HG02678 (cell line): ENCODE measurements around the gene TMEM59L.

ENCODE experiments used
- ATAC-seq: cut with Tn5 transposase; IDR thresholded peaks from one replicate; pipeline ENCODE4 v1.9.1; 2021; ENCODE audit warnings: mild to moderate bottlenecking, moderate library complexity; ENCODE audit not compliant: unreplicated experiment

TMEM59L gene

DNA sequence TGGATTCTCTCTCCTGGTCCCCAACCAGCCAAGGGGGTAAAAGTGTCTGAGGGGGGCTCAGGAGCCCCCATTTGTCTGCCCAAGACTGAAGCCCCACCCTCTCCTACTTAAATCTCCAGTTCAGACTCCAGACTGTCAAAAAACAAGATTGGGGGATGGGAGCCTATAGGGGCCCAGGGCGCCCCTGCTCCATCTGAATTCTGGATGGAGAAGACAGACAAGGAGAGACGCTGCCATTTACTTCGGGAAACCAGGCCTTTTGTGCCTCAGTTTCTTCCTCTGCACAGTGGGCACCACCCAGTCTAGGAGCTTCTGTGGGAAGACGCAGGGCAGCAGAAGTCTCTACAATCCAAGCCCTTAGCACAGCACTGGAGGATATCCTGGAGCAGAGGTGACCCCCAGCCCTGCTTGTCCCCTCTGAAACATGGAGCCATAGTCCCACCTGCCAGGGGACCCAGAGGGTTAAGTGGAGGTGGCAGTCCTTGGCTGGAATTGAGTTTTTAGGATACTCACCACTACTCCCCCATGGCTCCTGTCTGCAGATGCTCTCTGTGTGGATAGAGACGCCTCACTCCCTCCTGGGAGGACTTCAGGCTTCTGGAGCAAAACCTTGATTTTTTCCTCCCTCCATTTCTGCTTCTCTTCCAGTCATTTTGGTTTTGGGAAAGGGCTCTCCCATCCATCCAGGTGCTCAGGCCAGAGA, 4.4 kb upstream of the TMEM59L start:
- ATAC-seq = no peak

DNA sequence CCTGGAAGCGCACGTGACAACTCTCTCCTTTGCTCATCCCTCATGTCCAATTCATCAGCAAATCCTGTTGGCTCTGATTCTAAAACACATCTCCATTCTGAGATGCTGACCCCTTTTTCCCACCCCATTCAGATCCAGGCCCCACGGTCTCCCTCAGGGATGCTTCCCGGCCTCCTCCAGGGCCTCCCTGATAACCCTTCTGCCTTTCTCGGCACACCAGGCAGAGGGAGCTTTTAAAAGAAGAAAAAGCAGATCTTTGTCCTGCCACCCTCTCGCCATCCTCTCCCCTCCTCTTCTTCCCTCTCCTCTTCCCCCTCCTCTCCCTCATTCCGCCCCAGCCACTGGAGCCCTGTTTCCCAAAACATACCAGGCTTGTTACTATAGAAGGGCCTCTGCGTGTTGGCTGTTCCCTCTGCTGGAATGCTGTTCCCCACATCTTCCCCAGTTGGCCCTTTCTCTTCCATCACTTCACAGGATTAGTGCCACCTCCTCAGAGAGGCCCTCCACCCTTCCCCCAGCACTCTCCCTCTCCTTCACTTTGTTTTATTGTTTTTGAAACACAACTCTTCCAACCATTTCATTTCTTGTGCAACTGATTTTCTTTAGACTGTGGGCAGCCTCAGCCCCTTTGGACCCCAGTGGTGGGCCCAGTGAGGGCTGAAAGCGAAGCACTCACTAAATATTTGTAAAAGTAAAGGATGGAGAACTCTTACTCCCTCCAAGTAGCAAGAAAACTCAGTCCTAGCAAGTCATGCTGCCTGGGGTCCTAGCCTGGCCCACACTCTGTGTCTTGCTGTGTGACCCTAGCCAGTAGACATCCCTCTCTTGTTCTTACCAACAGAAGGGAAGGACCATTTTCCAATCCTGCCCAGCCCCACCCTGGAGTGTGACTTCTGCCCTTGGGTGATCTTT, 3.6 kb upstream of the TMEM59L start:
- ATAC-seq = no peak

DNA sequence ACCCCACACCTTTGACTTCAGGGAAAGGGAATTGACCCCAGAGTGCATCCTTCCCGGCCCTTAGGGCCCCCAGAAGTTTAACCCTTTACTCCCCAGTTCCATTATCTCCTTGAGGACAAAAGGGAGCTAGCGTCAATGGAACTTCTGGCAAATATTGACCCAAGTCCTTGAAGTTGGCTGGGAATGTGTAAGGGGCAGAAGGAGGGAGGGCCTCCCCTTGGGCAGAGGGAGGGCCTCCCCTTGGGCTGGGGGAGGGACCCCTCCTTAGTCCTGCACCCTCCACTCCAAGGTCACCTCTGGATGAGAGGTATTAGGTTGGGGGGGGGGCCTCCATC, 3.0 kb upstream of the TMEM59L start:
- no peak for ATAC-seq

DNA sequence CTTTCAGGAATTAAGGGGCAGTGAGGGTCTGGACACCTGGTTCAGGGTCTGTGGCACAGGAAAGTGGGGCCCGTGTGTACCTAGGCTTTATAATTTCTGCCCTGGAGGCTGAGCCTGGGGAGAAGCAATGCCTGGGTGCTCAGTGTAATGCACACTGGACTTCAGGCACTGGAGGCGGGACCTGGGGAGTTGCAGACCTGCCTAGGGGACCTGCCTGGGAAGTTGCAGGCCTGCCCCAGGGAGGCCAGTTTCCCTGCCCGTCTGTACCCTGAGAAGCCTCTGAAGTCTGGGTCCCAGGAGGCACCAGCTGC, 2.5 kb upstream of the TMEM59L start:
- no peak for ATAC-seq

DNA sequence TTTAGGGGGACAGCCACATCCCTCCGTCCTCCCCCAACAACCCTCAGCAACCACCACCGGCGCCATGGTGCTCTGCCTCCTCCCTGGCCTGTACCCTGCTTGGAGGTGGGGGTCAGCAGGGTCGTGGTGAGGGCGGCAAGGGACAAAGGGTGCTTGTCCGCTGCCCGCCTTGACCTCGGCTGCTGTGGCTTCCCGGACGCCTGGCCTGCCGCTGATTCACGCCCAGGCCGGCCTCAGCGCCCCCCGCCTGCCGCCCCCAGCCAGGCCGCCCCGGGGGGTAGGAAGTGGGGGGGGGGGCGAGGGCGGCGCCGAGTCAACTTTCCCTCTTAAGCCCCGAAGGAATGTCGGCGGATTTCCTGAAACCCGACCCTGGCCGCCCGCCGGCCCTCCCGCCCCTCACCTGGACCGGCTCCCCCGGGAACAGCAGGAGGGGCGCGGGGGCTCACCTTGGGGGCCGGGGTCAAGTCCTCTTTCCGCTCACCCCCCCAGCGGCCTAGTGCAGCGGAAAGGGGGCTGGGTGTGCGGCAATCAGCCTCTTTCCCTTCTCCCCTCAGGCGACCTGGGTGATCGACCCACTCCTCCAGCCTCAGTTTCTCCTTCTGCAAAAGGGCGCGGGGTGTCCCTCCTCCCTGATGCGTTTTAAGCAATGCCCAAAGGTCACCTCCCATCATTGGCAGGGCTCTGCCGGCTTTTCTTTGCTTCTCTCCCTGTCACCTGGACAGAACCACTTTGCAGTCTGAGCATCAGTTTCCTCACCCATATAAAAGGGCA, 1.9 kb upstream of the TMEM59L start:
- ATAC-seq = no peak

DNA sequence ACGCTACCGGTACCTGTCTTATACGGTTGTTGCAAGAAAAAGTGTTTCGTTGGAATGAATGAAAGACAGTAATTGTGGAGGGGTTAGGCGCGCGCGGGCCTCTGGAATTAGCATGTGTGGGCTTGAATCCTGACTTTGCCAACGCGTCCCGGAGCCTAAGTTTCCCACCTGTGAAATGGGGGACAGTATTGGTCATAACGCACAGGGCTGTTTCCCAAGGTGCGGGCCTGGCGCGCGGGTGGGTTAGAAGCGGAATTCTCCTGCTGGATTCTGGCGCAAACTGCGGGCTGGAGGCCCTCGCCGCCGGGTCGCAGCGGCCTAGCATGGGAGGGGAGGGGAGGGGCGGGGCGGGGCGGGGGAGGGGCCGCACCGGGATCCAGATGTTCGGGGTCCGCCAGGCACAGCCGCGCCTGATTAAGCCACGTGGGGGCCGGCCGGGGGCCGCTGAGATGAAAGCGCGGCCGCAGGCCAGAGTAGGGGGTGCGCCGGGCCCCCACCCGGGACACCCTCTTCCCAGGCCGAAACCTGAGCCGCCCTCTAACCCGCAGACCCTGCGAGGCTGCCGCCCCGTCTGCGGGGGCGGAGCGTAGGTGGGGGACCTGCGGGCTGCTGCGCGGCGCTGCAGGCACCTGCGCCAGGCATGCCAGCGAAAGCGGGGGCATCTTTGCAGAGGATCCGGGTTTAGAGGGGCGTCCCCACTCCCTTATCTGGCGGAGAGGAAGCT, 1.2 kb upstream of the TMEM59L start:
- no peak for ATAC-seq

DNA sequence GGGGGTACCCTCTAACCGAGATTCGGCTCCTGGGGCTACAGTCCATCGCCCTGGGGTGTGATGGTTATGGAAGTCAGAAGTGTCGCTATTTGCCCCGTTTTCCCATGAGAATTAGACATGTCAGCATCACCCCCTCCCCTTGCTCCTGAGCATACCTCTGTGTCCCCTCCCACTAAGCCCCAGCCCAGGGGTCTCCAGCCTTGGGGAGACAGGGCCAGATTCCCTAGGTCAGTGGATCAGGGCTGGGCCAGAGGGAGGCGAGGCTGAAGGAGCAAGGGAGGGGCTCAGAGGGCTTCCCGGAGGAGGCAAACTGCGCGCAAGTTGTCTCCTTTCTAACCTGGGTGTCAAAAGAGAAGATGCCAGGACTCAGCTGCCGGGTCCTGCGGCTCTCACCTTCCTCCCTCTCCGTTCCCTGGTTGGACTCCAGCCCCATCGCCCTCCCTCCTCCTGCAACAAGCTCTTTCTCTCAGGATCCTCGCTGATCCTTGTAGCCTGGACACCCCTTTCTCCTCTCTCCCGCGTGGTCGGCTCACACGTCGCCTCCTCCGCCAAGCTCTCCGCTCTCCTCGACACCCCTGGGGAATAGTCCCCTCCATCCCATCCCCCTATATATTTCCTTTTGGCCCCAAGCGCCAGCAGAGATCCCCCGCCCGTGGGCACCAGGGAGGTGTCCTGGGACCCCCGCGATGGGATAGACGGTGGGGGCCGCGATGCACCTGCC, 459 bp upstream of the TMEM59L start:
- ATAC-seq = no peak

DNA sequence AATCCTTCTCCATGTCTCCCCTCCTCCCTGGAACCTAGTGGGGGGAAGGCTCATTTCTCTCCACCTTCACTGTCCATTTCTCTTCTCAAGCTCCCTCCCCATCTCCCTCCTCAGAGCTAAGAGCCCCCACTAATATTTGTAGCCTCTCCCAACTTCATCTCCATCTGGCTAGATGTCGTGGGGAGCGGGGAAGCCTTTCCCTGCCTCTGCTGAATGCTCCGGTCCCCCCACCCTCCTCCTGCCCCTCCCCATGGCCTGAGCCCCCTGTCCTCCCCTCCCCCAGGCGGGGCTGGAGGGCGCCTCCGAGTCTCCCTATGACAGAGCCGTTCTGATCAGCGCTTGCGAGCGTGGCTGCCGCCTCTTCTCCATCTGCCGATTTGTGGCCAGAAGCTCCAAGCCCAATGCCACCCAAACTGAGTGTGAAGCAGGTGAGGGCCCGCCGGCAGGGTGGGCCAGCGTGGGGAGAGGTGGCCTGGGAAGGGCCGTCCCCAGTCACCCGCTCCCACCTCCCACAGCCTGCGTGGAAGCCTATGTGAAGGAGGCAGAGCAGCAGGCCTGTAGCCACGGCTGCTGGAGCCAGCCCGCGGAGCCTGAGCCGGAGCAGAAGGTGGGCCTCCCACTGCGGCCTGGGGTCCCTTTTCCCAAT, 1.0 kb downstream of the TMEM59L start:
- ATAC-seq = no peak

DNA sequence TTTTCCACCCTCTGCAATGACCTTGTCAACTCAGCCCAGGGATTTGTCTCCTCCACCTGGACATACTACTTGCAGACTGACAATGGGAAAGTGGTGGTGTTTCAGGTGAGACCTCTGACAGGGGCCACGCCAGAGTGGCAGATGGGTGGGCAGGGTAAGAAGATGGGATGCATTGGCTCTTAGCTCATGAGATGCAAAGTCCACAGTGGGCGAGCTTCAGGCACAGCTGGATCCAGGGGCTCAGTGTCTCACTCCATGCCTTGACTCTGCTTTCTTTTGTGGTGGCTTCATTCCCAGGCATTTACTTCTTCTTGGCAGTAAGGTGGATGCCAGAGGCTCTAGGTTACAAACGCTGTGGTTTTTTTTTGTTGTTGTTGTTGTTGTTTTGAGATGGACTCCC, 3.4 kb downstream of the TMEM59L start:
- no peak for ATAC-seq

DNA sequence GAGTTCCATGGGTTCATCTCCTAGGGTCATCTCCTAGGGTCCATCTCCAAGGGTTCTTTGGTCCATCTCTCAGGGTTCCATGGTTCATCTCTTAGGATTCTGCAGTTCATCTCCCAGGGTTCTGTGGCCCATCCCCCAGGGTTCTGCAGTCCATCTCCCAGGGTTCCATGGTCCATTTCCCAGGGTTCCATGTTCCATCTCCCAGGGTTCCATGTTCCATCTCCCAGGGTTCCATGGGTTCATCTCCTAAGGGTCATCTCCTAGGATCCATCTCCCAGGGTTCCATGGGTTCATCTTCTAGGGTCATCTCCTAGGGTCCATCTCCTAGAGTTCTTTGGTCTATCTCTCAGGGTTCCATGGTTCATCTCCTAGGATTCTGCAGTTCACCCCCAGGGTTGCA, 4.9 kb downstream of the TMEM59L start:
- ATAC-seq = no peak

DNA sequence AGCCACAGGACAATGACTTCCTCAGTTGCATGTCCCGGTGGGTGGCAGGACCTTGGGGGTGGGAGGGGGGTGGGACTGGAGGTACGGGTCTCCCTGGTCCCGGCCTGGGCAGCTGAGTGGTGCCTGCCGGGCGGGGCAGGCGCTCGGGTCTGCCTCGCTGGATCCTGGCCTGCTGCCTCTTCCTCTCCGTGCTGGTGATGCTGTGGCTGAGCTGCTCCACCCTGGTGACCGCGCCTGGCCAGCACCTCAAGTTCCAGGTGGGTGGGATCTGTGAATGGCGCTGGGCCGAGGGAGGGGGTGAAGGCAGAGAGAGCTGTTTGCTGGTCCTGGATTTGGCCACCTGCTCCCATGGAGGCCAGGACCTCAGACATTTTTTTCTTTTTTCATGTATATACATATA, 5.6 kb downstream of the TMEM59L start:
- ATAC-seq = no peak

DNA sequence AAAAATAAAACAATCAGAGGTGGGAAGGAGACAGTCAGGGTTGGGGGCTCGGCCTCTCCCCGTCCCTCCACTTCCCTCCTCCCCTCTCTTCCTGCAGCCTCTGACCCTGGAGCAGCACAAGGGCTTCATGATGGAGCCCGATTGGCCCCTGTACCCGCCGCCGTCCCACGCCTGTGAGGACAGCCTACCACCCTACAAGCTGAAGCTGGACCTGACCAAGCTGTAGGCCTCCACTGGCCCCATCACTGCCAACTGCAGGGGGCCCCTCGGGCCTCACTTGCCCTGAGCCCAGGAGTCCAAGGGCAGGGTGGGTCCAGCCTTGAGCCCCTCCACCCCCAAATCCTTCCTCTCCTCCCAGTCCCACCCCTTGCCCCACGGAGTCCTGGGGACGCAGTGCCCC, 7.6 kb downstream of the TMEM59L start:
- ATAC-seq = no peak

DNA sequence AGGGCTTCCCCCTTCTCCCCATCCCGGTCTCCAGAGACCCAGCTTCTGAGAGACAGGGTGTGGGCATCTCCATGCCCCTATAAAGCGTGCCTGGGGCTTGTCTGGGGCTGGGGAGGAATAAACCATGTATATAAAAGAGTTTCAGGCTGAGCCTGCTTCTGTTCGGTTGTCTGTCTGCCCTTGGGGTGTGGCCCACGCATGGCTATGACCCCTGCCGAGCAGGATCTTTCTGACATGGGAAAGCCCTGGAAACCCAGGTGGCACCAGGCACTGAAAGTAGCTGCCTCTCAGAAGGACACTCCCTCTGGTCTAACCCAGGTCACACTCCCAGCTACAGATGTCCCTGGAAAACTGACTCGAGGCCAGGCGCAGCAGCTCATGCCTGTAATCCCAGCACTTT, 8.2 kb downstream of the TMEM59L start:
- ATAC-seq = no peak

DNA sequence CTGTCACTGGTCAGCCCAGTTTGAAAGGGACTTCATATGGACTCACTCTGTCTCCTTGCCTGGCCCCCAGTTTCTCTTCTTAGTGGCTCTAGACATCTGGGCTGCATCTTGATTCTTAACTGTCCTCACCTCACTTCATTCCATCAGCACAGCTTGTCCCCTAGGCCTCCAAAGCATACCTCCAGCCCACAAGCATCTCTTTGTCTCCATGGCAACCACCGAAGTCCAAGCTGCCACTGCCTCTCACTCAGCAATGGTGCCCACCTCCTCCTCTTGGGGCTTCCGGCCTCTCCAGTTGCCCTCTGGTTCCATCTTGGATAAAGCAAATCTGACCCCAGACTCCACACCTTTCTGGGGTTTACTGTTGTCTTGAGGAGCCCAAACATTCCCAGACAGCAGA, 14.2 kb downstream of the TMEM59L start:
- no peak for ATAC-seq

DNA sequence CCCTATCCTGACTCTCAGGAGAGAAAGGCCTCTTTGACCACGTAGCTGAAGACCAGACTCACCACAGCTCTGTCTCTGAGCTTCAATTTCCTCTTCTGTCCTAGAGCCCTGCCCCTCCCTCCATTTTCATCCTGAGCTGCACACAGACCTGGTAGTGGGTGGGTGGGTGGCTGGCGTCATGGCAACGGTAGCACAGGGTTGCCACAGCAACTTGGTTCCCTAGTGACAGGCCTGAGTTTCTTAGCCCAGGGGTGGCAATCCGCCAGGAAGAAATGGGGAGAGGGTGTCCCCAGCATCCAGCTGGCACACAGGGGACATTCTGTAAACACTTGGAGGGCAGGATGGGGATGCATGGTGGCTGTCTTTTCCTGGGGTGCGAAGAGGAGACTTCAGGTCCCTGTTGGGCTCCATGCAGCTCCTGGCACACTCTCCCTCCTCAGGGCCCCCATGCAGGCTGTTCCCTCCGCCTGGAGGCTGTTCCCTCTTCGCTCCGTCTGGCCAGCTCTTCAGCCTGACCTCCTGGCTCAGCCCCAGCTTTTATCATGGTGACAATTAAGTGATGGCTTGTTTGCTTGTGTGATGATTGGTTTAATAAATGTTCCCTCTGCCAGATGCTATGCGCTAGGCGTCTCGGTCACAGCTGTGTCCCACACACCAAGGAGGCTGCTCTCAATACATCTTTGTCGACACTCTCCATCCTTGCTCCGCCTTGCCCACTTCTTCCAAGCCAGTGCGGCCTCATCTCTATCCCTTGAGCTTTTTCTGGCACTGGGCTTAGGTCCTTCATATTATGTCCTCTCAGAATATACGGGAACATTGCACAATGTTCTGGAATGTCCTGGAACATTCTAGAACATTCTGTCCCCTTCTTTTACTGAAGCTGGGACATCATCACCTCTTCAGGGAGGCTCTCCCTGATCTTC, 16.8 kb downstream of the TMEM59L start:
- no peak for ATAC-seq

DNA sequence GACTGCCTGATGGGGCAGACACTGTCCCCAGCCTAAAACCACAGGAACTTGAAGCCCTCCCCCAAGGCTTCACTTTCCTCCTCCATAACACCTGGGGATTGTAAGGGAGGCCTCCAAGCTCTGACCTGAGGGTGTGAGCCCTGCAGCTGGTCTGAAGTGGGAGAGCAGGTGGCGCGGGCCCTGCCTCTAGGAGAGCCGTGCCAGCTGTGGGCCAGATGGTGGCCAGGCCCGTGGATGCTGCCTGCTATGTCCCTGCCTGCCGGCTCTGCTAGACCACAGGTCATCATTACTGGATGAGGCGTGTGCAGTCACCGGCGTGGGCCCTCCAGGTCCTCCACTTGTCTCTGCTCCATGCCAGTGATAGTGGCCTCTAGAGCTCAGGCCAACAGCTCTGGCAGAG, 20.7 kb downstream of the TMEM59L start:
- ATAC-seq = no peak

DNA sequence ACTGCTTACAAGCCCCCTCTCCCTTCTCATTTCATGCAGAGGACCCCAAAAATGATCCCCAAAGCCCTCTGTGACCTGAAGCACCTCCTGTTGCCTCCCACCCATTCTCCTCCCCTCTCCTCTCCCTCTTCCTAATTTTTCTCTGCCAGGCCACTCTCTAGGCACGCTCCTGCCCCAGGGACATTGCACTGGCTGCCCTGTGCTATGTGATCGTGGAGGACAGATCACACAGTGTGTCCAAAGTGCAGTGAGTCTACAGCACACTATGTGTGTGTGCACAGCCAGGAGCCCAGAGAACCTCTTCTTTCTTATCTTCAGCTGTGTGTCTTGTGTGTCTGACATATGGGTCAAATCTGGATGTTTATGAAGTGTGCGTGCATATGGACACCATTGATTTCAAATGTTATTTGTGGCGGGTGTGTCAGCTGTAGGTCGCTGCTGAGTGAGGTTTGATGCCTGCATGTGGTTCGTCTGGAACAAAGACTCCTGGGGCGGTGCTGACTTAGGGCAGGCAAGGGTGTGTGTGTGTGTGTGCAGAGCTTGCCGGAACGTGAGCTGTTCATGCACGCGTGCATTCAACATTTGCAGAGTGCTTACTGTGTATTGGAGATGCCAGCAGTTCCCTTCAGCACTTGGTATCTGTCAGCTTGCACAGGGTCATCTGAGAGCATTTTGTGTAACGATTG, 22.1 kb downstream of the TMEM59L start:
- ATAC-seq = no peak

DNA sequence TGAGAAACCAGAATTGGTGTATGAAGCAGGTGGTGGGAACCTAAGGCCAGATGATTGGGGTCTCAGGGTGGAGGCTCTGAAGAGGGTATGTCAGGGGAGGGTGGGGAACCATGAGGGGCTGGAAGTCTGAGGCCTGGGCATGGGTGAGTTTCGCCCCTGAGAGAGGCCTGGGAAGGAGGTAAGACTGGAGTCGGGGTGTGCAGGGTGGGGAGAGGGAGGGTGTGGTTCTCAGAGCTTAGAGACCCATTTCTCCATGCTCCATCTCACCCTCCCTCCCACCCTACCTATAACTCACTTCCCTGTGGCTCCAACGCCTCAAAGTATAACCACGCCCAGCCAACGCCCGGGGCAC, 23.1 kb downstream of the TMEM59L start:
- ATAC-seq = no peak
